OCI-LY7 (cell line): ENCODE data around the gene TMEM238L.

Experiments used
- CTCF ChIP-seq: fragments of 200-600 bp; sonication (generic); conservative IDR thresholded peaks from 2 replicates; pipeline ENCODE4 v1.5.1; 2014; ENCODE audit warnings: mild to moderate bottlenecking, antibody characterized with exemption, low read length, moderate library complexity, mixed read lengths
- EZH2phosphoT487 ChIP-seq: fragments of 200-600 bp; sonication (generic); IDR thresholded peaks from 2 replicates; pipeline ENCODE4 v1.6.1; 2018; ENCODE audit warnings: low read depth, borderline replicate concordance, mild to moderate bottlenecking, mixed run types, antibody characterized with exemption, low read length, moderate library complexity, mixed read lengths

- no peak for TF ChIP-seq EZH2phosphoT487
- no peak for TF ChIP-seq CTCF
Measured at GRCh38 chr17:10815319-10815718, 11.4 kb upstream of the TMEM238L start.
